ENCODE data around the gene TMED9.
A peak's percentile ranks its signal among the peaks of the same experiment; 100 is the strongest.

The TMED9 gene

GRCh38 chr5:177576169-177576568 is 15.8 kb upstream of the TMED9 start:
- no peak for DNase-seq (ENCODE audit: low read depth in 3 of 3, low spot score in 1 of 3)

GRCh38 chr5:177578316-177578715 is 13.7 kb upstream of the TMED9 start:
- no peak for DNase-seq (ENCODE audit: low read depth in 3 of 3, low spot score in 1 of 3)

- DNase-seq (ENCODE audit: low read depth in 3 of 3, low spot score in 1 of 3) = no peak
Observed at GRCh38 chr5:177588413-177588909, 3.5 kb upstream of the TMED9 start.

GRCh38 chr5:177590406-177590805 is 1.6 kb upstream of the TMED9 start:
- no peak for DNase-seq (ENCODE audit: low read depth in 3 of 3, low spot score in 1 of 3)

GRCh38 chr5:177591690-177592009 is 353 bp upstream of the TMED9 start:
- DNase-seq (ENCODE audit: low read depth in 3 of 3, low spot score in 1 of 3) = no peak

GRCh38 chr5:177592905-177593304 is 902 bp downstream of the TMED9 start:
- no peak for DNase-seq (ENCODE audit: low read depth in 3 of 3, low spot score in 1 of 3)

- no peak for DNase-seq (ENCODE audit: low read depth in 3 of 3, low spot score in 1 of 3)
Observed at GRCh38 chr5:177593511-177593910, 1.5 kb downstream of the TMED9 start.

GRCh38 chr5:177594071-177594470 is 2.1 kb downstream of the TMED9 start:
- DNase-seq (ENCODE audit: low read depth in 3 of 3, low spot score in 1 of 3) = no peak

GRCh38 chr5:177595026-177595585 is 3.1 kb downstream of the TMED9 start:
- DNase-seq (ENCODE audit: low read depth in 3 of 3, low spot score in 1 of 3) = no peak

- no peak for DNase-seq (ENCODE audit: low read depth in 3 of 3, low spot score in 1 of 3)
Observed at GRCh38 chr5:177595991-177596774, 4.2 kb downstream of the TMED9 start.

GRCh38 chr5:177596775-177597238 is 4.8 kb downstream of the TMED9 start:
- no peak for DNase-seq (ENCODE audit: low read depth in 3 of 3, low spot score in 1 of 3)

- no peak for DNase-seq (ENCODE audit: low read depth in 3 of 3, low spot score in 1 of 3)
Observed at GRCh38 chr5:177598477-177598876, 6.5 kb downstream of the TMED9 start.

GRCh38 chr5:177599731-177600507 is 7.9 kb downstream of the TMED9 start, which contains the start of gene B4GALT7:
Gene B4GALT7 (plus strand): TSS chr5:177600132. CDS start chr5:177600211, 79 bp downstream.
- peak; percentile 60 to 87 (median 76) for DNase-seq (ENCODE audit: low read depth in 3 of 3, low spot score in 1 of 3)

GRCh38 chr5:177600508-177601018 is 8.6 kb downstream of the TMED9 start:
- DNase-seq (ENCODE audit: low read depth in 3 of 3, low spot score in 1 of 3) = no peak

- no peak for DNase-seq (ENCODE audit: low read depth in 3 of 3, low spot score in 1 of 3)
Observed at GRCh38 chr5:177601126-177601525, 9.1 kb downstream of the TMED9 start.

GRCh38 chr5:177601577-177602457 is 9.8 kb downstream of the TMED9 start:
- DNase-seq (ENCODE audit: low read depth in 3 of 3, low spot score in 1 of 3) = no peak

GRCh38 chr5:177602458-177602830 is 10.4 kb downstream of the TMED9 start:
- DNase-seq (ENCODE audit: low read depth in 3 of 3, low spot score in 1 of 3) = no peak

GRCh38 chr5:177603631-177604030 is 11.6 kb downstream of the TMED9 start:
- DNase-seq (ENCODE audit: low read depth in 3 of 3, low spot score in 1 of 3) = no peak

- DNase-seq (ENCODE audit: low read depth in 3 of 3, low spot score in 1 of 3) = no peak
Observed at GRCh38 chr5:177604116-177604521, 12.1 kb downstream of the TMED9 start.

- DNase-seq (ENCODE audit: low read depth in 3 of 3, low spot score in 1 of 3) = no peak
Observed at GRCh38 chr5:177604656-177605055, 12.7 kb downstream of the TMED9 start.

- DNase-seq (ENCODE audit: low read depth in 3 of 3, low spot score in 1 of 3) = no peak
Observed at GRCh38 chr5:177605078-177605477, 13.1 kb downstream of the TMED9 start.
